ENCODE data around the gene ZNF783.
A peak's percentile ranks its signal among the peaks of the same experiment; 100 is the strongest.
"Not testable (repeated sequence)": the region's sequence is repeated elsewhere in the genome, so short reads cannot be mapped to it uniquely, and the experiment has no call there.

ZNF783 gene

DNA sequence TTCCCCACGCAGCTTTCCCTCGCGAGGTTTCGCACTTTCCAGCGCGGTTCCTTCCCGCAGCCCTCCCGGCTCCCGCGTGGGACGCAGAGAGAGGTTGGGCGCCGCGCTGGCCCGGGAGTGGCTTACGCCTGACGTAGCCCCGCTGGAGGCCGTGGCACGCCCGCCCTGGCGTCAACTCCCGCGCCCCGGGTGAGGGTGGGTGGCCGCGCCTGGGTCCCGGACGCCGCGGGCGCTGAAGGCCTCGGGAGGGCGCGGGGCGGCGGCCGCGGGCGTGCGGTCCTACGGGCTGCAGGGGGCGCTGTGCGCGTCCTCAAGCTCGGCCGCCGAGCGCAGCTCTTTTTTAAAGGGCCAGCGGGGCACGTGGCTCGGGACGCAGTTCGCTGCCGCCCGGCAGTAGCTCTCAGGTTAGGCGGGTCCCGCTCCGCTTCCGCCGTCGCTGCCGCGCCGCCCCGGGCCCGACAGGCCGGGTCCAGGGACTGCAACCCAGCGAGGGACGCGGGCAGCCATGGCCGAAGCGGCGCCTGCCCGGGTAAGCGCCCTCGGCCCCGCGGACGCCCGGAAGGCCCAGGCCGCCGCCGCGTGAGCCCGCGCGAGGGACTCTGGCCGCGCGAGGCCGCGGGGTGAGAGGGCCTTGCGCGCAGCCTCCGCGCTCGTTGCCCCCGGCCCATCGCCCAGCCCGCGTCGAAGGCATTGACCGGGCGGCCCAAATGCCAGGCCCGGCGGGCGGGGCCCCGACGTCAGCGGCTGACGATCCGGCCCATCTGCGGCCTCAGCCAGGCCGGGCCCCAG is at the start of gene ZNF783:
TSS of gene ZNF783 (plus strand) at position 368 of the 789 bp plus-strand sequence. CDS start at position 506, 138 bp downstream.
- peak; percentile 81 for DNase-seq

DNA sequence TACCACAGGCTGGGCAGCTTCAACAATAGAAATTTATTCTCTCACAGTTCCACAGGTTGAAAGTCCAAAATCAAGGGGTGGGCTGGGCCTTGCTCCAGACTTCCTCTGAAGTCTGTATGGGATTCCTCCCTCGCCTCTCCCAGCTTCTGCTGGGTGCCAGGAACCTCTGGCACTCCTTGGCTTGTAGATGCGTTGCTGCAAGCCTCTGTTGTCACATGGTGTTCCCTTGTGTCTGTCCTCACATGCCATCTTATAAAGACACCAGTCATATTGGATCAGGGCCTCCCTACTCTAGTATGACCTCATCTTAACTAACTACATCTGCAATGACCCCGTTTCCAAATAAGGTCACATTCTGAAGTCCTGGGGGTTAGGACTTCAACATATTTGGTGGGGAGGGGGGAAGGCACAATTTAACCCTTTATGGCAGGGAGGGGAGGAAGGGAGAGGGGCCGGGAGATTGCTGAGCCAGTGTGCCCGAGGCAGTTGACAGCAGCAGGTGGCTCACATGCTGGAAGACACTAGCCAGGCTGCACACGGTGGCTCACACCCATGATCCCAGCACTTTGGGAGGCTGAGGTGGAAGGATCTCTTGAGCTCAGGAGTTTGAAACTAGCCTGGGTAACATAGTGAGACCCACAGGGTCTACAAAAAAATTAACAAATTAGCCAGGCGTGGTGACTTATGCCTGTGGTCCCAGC is 47.8 kb upstream of the ZNF783 start:
- DNase-seq = no peak

DNA sequence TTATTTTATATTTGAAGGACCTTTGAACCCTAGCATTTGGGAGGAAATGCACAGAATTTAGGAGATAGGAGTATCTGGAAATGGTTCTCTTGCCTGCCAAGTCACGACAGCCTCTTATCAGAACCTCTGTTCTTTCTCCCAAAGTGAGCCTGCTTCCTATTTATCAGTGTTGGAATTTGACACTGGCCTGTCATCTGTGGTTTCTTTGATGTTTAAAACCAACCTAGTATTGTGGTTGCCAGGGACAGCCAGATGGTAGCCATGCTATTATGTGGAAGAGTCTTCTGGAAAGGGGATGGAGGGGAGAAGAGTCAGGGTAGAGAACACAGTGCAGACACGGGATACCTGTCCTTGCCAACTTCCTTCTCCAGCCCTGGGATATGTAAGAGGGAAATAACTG is 45.6 kb upstream of the ZNF783 start:
- no peak for DNase-seq

DNA sequence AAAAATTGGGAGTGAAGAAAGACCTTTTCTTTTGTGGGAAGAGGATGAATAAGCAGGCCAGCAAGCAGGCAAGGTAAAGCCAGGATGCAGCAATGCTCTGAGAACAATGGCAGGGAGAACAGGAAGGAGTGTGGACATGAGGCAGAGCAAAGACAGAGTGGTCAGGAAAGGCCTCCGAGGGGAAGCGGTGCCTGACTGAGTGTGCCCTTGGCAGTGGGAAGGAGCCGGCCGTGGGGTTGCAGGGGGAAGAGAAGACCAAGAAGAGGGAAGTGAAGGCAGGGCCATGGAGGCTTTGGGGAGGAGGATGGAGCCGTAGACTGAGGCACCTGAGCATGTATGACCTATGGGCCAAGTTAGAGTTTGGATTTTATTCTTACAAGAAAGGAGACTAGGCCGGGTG is 44.4 kb upstream of the ZNF783 start:
- no peak for DNase-seq

DNA sequence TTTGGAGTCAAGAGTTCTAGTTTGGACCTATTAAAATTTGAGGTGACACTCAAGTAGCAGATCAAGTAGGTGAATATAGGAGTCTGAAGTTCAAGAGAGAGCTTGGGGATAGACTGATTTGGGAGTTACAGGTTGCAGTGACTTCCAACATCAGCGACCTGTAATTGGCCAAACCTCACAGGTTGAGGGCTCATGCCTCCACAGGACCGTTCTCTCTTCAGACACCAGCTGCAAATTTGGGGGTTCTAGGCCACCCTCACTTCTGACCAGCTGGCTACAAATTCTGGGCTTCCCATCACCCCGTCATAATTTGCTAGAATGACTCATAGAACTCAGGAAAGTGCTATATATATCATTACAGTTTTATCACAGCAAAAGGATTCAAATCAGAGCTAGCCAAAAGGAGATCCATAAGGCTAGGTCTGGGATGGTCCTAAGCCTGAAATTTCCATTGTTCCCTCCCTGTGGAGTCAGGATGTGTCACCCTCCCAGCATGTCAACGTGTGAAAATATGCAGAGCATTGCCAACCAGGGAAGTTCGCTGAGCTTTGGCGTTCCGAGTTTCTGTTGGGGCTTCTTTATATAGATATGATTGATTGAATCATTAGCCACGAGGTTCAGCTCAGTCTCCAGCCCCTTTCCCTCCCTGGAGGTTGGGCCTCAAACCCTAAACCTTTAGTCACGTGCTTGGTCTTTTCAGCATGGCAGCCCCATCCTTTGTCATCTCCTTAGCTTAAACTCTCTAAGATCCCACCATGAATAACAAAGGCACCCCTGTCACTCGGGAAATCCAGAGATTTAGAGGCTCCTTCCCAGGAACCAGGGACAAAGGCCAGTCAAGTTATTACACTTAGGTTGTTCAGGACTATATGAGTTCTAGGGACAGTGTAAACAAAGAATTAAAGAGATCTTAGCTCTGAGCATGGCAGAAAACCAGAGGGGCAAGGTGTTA is 43.3 kb upstream of the ZNF783 start:
- no peak for DNase-seq

DNA sequence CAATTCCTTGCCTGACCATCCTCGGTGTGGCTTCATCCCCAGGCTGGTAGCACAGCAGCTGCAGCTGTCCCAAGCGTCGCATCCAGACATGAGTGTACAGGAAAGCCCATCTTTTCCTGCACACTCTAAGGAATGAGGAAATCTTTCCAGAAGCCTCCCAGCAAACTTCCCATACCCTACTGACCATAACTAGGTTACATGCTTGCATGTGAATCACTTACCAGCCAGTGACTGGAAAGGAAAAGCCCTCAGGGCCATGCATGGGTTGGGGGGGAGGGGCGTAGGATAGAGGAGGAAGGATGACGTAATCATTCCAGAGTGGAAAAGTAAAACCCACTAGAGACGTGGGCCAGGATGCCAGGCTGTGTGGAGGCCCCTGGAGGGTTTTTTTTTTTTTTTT is 41.5 kb upstream of the ZNF783 start:
- DNase-seq = no peak

DNA sequence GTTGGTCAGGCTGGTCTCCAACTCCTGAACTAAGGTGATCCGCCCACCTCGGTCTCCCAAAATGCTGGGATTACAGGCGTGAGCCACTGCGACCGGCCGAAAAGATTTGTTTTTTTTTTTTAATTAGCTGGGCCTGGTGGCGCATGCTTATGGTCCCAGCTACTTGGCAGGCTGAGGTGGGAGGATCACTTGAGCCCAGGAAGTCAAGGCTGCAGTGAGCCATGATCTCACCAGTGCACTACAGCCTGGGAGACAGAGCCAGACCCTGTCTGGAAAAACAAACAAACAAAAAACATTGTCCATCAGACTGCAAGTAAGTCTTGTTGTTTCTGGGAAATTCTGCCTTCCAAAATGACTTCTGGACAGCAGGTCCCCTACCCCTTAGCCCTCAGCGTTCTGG is 38.8 kb upstream of the ZNF783 start:
- DNase-seq = no peak

DNA sequence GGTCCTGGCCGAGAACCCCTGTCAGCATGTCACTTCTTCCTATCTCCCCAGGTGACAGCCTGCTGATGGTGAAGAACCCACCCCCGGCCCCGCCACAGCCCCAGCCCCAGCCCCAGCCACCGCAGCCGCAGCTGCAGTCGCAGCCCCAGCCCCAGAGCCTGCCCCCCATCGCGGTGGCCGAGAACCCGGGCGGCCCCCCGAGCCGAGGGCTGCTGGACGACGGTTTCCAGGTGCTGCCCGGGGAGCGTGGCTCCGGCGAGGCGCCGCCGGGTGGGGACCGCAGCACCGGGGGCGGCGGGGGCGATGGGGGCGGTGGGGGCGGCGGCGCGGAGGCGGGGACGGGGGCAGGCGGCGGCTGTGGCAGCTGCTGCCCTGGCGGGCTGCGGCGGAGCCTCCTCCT is 38.2 kb upstream of the ZNF783 start:
- DNase-seq = no peak

DNA sequence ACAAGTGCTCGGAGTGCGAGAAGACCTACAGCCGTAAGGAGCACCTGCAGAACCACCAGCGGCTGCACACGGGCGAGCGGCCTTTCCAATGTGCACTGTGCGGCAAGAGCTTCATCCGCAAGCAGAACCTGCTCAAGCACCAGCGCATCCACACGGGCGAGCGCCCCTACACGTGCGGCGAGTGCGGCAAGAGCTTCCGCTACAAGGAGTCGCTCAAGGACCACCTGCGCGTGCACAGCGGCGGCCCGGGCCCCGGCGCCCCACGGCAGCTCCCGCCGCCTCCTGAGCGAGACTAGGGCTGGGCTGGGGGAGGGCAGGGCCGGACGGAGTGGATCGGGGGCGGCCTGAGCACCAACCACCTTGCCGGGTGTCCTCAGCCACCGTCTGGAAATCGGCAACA is 37.6 kb upstream of the ZNF783 start:
- no peak for DNase-seq

DNA sequence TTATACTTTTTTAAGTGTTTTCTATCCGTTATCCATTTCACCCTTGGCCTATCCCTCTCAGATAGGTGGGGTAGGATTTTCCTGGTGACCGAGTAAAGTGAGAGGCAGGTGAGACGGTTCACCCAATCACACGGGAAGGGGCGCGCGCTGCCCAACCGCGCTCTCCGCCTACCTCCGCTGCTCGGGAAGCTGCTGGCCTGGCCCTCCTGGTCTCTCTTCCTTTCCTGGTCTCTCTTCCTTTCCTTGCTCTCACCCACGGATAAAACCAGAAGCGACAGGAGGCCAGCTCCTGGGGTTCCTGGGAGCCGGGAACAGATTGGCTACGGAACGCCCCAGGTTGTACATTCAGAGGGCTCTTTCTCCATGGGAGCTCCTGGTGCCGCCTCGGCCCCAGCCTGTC is 36.9 kb upstream of the ZNF783 start:
- DNase-seq = no peak

DNA sequence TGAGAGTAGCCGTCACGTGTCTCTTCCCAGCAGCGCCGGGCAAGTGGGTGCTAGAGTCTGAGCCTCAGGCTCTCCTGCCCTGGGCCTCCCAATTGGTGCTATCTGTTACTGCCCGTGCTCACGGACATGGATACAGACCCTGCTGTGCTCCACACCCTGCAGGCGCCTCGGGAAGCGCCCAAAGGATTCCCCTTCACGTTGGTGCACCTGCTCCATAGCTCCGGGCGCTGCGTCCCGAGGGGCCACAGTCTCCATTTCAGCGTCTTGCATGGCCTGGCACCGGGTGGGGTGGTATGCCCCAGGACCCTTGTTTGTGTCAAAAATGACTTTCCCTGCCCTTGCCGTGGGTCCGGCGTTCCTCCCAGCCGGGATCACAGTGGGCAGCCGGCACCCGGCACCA is 36.3 kb upstream of the ZNF783 start:
- no peak for DNase-seq

DNA sequence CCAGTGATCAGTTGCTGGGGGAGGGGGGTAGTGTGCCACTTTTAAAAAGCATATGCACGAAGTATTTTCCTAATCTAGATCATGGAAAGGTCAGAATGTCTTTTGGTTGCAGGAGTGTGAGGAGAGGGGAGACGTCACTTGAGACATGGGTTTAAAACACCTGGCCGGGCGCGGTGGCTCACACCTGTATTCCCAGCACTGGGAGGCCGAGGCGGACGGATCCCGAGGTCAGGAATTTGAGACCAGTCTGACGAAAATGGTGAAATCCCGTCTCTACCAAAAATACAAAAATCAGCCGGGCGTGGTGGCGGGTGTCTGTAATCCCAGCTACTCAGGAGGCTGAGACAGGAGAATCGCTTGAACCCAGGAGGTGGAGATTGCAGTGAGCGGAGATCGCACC is 35.6 kb upstream of the ZNF783 start:
- not testable (repeated sequence) for DNase-seq

DNA sequence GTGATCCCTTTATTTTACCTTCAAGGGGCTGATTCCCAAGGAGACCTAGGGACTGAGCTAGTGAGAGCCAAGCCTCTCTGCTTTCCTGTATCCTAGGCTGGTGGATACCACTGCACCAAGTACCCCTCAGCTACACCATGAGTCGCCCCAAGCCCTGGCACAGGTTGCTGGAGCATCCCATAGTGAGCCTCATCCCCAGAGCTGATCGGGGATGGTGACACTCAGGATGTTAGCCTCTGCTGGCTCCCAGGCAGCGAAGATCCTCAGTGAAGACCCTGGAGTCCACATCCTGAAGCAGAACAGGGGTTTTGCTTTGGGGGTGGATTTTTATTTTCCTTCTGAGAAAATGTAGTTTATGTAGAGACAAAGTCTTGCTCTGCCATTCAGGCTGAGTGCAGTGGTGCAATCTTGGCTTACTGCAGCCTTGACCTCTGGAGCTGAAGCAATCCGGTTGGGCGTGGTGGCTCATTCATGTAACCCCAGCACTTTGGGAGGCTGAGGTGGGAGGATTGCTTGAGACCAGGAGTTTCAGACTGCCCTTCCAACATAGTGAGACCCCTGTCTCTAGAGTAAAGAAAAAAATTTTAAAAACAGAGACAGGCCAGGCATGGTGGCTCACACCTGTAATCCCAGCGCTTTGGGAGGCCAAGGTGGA is 35.0 kb upstream of the ZNF783 start:
- no peak for DNase-seq

DNA sequence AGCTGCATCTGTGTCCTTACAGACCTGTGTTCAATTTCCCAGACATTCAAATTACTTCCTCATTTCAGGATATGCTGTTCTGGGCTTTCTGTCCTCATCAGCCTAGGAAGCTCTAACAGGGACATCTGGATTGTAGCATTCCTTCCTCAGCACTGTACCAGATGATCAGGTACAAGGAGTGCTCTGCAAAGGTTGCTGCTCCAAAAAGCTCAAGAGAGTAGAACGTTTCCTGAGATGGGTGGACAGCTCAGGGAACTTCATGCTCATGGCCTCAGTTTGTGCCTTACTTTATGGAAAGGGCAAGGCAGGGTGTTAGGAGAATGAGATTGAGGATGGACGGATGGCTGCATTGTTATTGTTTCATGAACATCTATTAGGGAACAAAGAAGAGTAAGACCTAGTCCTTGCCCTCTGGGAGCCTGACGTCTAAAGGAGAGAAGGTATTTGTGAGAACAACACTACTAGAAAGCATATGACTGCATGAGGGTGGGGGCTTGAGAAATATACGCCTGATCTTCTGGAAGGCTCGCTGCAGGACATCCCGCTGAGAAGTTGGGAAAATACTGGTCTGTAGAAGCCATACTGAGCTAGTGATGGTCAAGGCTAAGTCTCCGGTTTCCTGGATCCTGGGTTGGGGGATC is 33.0 kb upstream of the ZNF783 start:
- DNase-seq = no peak

DNA sequence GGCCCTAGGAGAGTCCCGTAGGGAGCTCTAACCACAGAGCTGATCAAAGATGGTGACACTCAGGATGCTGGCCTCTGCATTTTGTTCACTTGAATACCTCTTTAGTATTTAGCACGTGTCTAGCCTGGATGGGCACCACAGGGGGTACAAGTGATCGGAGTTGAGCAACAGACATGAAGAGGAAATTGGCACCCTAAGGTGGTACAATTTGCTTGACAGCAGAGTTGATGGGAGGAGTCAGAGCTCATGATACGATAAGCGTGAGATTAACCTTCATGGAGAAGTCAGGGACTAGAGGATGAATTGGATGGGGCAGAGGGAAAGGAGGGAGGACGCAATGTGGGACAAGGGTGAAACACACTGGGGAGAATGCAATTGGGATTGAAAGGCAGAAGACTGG is 32.5 kb upstream of the ZNF783 start:
- no peak for DNase-seq

DNA sequence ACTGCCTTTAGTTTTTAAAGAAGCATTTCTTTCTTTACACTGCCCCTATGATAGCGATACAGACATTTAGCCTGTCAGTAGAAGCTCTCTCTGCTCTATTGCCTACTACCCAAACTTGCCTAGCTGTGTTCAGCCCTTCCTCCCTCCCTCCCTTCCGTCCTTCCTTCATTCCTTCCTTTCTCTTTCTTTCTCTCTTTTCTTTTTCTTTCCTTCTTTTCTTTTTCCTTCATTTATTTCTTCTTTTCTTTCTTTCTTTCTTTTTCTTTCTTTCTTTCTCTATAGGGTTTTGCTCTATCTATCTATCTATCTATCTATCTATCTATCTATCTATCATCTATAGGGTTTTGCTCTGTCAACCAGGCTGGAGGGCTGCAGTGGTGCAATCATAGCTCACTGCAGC is 29.6 kb upstream of the ZNF783 start:
- DNase-seq = no peak

DNA sequence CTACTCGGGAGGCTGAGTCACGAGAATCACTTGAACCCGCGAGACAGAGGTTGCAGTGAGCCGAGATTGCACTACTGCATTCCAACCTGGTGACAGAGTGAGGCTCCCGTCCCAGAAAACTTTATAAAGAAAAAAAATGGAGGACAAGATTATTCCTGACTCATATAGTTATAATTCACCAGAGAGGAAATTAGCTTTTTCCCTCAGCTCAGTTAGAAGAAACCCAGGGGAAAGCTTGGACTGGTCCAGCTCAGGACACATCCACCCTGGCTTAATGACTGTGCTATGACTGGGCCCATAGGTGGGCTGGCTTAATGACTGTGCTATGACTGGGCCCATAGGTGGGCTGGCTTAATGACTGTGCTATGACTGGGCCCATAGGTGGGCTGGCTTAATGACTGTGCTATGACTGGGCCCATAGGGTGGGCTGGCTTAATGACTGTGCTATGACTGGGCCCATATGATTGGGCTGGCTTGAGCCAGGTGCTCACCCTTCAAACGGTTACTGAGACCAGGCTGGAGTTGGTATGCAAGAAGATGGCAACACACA is 28.3 kb upstream of the ZNF783 start:
- DNase-seq = not testable (repeated sequence)

DNA sequence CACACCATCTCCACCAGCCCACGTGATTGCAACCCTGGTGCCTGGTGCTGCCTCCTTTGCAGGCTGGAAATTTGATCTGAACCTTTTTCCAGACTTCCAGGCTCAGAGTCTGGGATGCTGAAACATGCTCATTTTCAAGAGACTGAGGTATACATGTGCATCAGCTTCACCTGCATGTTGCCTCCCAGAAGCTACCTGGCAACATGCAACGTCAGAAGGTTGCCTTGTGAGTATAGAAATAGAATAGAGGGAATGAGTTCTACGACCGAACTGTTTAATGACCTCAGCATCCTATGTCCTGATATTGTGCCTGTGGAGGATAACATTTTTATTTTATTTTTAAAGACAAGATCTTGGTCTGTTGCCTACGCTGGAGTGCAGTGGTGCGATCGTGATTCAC is 24.5 kb upstream of the ZNF783 start:
- no peak for DNase-seq

DNA sequence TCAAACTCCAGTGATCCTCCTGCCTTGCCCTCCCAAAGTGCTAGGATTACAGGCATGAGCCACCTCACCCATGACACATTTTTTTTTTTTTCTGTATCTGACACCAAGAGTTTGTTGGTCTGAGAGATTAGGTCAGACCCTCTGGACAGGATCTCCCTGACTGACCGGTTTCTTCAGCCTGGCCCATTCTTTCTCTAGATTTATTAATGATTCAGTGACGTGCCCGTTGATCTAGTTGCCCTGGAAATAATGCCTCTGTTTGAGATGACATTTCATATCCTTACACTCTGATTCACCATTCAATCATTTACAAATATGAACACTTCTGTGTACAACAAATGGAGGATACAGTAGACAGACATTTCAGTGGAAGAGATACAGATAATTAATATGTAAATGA is 23.9 kb upstream of the ZNF783 start:
- DNase-seq = no peak

DNA sequence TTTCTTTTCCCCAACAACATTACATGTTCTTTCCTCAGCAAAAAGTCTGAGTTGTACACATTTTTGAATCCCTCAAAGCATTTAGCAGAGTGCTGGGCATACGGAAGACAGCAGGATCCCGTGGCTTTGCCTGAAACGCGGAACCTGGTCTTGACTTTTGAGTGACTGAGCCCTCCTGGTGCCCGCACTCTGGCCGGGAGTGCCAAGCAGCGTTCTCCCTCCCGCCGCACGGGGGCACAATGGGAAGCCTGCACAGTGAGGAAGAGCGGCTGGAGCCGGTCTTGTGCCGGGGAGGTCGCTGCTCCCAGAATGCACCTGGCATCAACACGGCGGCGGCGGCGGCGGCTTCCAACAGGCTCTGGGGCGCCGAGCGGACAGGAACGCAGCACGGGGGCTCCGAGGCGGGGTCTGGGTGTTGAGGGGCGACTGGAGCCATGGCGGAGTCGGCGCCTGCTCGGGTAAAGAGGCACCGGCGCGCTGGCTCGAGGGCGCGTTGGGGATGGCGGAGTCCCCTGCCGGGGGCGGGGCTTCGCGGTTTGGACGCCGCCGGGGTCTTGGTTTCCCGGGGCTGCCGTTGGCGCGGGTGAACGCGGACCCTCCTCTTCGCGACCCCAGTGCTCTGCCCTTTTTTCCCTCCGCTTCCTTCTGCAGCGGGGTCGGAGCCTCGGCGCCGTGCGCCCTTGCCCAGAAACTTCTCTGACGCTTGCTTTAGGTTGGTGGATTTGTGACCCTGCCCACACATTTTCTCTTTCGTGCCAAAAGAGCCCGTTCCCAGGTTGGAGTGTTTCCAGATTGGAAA is 22.5 kb upstream of the ZNF783 start, which contains the start of gene ZNF212:
TSS of gene ZNF212 (plus strand) at position 307 of the 799 bp plus-strand sequence. CDS start at position 435, 128 bp downstream.
- DNase-seq = peak; percentile 91

DNA sequence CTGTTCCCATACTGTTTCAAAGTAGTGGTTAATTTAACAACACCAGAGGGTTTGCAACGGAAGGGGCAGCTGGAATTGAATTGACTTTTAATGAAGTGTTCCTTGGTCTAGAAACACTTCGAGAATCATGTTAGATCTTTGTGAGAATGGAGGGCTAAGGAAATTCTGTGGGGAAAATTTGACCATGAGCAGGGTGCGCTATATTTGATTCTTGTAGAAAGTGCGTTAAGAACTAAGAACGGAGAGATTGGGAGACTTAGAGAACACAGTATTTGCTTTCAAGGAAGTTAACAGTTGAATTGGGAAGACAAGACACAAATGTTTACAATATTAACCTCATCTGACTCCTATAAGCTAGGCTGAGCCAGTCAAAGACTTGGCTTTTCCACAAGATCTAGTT is 21.4 kb upstream of the ZNF783 start:
- no peak for DNase-seq
